Stimulated activated CD4-positive, alpha-beta T cell treated with anti-CD3 and anti-CD28 coated beads, TNF-alpha, amount 100 ng/mL, for 4 hours (primary cell): ENCODE results near the gene CA9.

ENCODE experiments used
- DNase-seq, 3 experiments: peaks; one replicate each; pipeline ENCODE4 v3.0.0-alpha.2; 2020; ENCODE audit warnings: low read depth in 3 of 3

CA9 gene

GRCh38 chr9:35691757-35692301 is 18.1 kb downstream of the CA9 start:
- DNase-seq = no peak

DNA sequence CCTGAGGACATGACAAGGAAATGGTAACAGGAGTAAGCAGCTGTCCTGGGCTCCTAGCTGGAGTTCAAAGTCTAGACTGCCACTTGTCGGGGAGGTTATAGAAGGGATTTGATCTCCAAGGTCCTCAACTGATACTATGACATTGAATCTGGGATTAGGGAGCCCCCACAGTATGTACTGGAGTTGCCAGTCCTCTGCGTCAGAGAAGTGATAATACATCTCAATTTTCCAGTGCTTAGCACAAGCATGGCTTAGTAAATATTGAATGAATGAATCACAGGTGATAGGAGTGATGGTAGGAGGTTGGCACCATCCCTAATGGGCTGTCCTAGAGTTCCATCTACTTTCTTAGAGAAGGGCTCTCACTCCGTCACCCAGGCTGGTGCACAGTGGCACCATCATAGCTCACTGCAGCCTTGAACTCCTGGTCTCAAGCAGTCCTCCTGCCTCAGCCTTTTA is 22.2 kb downstream of the CA9 start:
- DNase-seq = no peak

DNA sequence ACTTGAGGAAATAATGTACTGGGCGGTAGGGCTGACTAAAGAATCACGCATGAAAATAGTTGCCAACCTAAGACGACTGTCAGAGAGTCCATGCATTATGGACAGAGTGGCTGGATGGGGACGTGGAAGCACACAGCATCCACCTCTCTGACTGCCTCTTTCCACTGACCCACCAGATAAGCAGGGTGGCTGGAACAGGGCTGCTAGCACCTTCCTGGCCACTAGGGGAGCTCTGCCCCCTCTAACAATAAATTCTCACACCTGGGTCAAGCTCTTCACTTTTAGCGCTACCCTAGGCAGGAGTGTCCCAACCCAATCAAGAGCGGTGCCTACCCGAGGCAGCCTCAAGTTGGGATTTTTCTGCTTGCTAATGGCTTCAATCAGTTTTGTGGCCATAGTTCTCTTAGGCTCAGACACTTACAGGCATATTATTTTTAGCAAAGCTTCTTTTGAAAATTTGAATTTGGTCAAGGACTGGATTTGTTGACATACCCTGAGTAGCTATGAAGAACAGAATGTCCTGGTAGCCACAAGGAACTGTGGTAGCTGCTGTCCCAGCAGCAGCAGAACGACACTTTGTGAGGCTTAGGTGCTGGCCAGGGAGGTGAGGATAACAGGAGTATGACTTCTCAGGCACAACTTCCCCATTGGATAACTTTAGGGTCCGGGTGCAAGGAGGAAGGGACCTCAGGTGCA is 22.9 kb downstream of the CA9 start:
- DNase-seq = peak; percentile 15 to 26 (median 22)

DNA sequence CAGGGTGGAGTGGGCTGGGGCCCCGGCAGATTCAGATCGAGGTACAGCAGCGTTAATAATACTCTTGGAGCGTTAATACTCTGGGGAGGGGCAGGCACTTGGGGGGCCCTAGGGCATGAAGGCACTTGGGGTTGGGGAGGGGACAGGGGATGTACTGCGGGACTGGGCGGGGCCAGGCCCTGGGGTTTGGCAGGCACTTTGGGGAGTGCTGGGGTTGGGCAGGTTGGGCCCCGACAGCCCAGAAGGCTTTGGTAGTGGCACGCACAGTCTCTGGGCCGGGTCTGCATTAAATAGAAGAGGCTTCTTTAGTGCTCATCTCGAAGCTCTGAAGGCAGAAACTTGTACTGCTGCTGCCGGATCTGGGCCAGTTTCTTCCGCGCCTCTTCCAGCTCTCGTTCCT is 23.8 kb downstream of the CA9 start:
- no peak for DNase-seq

GRCh38 chr9:35698231-35698630 is 24.5 kb downstream of the CA9 start:
- no peak for DNase-seq

DNA sequence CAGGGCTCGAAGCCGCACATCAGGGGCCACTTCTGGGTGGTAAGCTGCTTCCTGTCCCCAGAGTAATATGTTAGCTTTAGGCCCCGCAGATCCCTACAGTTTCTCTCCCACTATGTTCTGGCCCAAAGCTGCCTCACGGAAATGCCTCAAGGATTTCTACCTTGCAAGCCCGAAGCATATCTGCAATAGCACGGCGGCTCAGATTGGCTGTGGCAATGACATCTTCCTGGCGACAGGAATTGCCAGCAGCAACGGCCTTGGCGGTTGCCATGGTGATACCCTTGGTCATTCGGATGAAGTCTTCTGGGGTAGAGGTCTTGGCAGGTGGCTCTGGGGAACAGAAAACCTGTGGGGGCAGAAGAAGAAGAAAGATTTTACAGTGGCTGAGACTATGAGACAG is 26.3 kb downstream of the CA9 start:
- DNase-seq = no peak

DNA sequence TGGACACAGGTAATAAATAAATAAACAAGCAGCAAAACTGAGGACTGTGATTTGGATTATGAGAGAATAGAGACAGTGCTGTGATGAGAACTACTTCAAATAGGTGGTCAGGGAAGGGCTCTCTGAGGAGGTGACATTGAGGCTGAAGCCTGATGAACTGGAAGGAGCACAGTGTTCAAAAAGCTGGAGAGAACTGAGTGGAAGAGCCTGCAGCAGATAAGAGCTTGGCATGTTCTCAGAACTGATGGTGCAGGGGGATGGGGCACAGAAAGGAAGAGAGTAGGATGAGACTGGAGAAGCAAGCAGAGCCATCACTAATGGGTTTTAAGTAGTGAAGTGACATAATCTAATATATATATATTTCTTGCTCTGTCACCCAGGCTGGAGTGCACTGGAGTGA is 27.2 kb downstream of the CA9 start:
- DNase-seq = no peak

GRCh38 chr9:35702696-35703095 is 29.0 kb downstream of the CA9 start:
- no peak for DNase-seq

DNA sequence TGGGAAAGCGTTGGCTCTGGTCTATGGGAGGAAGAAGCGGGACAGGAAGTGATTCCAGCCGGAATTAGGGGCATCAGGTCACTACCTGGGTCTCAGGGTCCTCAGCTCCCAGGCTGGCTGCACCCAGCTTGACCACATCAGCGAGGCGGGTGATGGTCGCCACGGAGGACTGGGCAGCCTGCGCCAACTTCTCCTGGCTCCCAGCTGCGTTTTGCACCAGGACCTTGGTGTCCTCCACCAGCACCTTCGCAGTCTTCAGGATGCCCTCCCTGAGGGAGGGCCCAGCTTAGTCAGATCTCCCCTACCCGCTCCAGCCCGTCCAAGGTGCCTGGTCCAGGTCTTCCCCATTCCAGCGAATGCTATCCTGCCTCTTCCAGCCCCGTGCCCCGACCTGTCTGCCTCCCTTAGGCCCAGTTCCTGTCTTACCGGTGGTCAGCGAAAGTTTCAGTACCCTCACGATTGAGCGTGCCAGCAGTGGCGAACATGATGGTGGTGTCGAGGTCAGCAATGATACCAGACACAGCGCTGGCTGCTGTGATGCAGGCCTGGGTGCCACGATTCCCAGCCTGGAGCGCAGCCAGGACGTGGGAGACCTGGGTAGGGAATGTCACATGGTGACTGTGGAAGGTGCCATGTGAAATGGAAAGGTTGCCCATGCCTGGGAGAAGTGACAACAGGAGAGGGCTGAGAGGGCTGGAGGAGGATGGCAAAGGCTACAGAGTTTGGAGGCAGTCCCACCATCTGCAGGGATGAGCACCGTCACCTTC is 30.4 kb downstream of the CA9 start:
- no peak for DNase-seq

DNA sequence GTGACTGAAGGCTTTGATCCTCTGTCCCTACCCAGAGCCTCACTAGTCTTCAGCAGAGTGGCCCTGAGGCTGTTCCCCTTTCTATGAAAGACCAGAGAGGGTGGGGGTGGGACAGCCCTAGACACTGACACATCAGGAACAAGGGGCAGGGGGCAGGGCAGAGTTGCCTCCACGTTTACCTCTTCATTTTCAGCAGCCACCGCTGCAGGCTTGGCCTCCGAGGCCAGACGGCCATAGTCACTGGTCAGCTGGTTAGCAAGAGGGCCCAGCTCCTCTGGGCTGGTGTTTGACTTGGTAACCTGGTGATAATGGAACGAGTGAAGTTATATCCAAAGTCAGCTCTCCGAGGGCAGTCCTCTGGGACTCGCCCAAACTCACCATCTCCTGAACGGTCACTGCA is 31.6 kb downstream of the CA9 start:
- no peak for DNase-seq

- DNase-seq = no peak
Measured at GRCh38 chr9:35705836-35706430, 32.2 kb downstream of the CA9 start.

- DNase-seq = no peak
Measured at GRCh38 chr9:35706951-35707350, 33.2 kb downstream of the CA9 start.

- no peak for DNase-seq
Measured at GRCh38 chr9:35708146-35708545, 34.4 kb downstream of the CA9 start.

DNA sequence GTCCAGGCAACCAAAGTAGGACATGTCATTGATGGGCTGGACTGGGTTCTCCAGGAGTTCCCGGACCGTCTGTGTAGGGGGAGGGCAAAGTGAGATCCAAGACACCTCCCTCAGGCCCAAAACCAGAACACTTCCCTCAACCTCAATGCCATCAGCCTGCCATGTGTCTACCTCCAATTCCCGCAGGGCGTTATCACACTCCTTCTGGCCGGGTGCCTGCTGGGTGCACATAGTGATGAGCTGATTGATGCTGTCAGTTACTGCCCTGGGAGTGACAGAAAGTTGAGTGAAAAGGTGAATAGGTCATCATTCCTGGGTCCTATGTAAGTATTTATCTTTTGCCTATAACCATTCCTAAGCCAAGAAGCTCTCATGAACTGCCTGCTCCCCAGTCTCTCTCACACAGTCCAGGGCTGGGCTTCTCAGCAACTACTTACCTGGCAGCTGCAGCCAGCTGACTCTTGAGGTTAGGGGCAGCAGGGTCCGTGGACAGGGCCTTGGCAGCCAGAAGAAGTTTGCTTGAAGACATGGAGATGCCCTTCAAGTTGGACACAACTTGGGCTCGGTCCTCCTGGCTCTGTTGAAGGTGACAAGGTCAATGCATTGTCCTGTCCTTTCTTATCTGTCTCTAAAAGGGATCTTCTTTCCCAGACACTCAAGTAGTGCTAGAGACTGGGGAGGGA is 37.2 kb downstream of the CA9 start:
- no peak for DNase-seq

DNA sequence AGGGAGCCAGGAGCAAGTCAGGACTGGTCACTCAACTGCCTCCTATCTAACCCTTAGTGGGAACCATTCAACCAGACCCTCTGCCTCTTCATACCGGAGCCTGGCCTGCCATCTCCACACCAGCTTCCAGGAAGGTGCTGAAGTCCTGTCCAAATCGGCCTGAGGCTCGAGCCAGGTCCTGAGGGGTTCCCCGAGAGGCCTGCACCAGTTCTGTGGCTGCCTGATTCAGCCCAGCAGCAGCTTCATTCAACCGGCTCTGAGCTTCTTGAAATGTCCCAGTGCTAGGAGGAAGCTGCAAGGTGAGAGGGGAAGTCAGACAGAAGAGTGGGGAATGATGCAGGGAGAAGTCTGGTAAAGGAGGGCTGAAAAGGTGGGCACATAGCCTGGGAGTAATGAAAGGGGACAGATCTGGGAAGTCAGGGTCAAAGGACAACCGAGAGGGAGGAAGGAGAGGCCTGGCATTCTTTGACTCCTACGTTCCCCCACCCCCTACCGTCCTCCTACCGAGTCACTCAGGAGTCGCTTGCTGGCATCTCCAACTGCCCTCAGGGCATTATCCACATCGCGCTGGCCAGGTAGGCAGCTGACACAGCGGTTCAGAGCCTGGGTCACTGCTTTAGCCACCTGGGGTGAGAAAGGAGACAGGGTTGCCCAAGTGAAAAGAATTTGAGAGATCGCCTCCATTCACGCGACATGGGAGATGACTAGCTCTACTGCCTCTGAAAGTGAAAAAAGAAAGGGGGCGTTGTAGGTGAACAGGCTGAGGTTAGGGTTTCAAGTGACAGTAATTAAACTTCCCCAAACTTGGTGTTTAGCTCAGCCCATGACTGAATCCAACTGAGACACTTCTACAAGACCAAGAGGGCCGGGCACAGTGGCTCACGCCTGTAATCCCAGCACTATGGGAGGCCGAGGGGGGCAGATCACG is 38.0 kb downstream of the CA9 start:
- DNase-seq = no peak

DNA sequence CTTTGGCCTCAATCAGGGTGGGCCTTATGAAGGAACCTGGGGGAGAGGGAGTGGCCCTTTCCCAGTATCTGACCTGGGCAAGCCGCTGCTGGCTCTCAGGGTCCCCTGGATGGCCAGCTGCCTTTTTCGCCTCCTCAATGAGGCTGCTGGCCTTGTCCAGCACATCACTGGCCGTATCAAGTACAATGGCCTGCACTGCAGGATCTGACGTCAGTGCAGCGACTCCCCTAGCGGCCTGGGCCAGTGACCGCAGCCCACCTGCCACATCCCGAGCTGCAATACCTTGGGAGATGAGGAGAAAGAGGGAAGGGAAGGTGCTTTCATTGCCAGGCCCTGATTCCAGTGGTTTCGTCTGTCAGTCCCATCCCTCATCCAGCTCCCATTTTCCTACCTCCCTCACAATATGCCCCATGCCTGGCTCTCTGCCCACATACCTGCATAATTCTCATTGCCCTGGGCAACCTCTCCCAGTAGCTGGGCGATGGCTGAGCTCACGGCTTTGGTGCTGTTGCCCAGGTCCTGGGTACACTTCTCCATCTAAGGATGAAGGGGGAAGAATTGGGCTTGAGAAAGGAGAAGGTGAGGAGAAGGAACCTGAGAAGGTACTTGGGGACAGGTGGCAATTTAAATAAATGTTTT is 39.2 kb downstream of the CA9 start:
- no peak for DNase-seq

DNA sequence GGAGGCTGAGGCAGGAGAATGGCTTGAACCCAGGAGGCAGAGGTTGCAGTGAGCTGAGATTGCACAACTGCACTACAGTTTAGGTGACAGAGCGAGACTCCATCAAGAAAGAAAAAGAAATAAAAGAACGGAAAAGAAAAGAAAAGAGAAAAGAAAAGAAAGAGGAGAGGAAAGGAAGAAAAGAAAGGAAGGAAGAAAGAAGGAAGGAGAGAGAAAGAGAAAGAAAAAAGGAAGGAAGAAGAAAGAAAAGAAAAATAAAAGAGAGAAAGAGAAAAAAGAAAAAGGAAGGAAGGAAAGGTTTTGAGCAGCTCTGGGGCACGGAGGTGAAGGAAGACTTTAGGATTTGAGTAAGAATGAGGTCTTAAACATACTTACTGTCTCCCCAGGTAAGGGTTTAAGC is 39.9 kb downstream of the CA9 start:
- DNase-seq = no peak

- no peak for DNase-seq
Measured at GRCh38 chr9:35714123-35714522, 40.4 kb downstream of the CA9 start.

- DNase-seq = no peak
Measured at GRCh38 chr9:35714579-35715252, 41.0 kb downstream of the CA9 start.

DNA sequence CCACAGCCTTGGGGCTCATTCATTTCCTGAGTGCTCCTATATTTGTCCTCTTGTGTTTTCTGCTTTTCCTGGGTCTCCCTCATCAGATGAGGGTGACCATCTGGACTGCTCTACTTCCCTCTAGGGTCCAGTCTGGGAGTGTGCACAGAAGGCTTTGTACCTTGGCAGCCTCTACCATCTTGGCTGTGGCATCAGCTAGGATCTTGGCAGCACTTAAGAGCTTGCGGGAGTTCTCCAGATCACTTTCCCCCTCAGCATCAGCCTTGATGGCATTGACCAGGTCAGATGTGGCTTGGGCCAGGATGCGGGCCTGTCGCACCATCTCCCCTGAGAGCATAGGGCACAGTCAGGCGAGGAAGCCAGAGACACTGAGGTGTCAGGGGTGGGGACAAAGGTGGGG is 42.5 kb downstream of the CA9 start:
- no peak for DNase-seq
